Measurements from ENCODE around the gene LAMB4.
A peak's percentile ranks its signal among the peaks of the same experiment; 100 is the strongest.

LAMB4 gene

DNA sequence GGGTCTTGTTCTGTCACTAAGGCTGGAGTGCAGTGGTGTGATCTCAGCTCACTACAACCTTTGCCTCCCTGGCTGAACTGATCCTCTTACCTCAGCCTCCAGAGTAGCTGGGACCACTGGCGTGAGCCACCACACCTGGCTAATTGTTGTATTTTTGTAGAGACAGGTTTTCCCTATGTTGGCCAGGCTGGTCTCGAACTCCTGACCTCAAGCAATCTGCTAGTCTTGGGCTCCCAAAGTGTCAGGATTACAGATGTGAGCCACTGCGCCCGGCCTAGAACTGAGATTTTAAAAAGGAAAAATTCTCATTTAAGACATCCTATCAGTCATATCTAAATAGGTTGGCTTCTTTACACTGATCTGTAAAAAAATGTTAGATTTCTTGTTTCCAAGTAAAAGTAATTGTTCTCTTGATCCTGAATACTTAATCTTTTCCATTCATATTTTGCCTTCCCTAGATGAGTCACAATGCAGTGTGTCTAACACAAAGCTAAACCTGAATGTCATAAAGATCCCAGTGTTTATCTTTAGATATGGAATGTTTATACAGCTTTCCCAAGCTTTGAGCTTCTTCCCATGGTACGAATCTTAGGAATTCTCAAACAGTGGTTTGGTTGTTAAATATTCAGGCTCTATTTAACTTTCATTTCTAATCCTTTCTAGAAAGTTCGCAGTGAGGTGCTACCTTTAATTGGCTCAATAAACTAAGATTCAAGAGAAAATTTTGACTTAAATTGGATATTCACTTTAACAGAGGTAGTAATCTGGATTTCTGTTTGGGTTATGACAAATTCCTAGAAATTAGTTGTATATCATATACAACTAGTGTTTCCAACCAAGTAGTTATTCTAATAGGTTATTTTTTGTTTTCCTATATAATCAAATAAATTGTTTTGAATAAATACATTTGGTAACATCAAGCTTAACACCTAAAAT is 115.1 kb downstream of the LAMB4 start:
- peak; percentile 97 for DNase-seq

DNA sequence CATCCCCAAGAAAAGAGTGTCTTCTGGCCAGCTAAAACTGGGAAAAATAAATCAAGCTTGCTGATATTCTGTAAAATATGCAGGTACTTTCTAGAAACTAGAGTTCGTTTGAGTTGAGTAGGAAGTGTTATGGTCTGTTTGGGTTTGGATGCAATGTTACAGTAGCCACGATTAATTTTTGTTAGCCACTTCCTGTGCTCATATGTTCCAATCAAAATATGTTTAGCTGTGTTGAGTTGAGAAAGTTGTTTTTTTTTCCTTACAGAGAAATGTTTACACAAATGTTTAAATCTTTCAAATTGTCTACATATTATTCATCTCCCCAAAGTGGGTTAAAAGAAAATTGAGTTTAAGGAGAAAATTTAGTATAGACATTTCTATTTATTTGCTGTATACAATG is 115.9 kb downstream of the LAMB4 start:
- peak; percentile 79 for DNase-seq

DNA sequence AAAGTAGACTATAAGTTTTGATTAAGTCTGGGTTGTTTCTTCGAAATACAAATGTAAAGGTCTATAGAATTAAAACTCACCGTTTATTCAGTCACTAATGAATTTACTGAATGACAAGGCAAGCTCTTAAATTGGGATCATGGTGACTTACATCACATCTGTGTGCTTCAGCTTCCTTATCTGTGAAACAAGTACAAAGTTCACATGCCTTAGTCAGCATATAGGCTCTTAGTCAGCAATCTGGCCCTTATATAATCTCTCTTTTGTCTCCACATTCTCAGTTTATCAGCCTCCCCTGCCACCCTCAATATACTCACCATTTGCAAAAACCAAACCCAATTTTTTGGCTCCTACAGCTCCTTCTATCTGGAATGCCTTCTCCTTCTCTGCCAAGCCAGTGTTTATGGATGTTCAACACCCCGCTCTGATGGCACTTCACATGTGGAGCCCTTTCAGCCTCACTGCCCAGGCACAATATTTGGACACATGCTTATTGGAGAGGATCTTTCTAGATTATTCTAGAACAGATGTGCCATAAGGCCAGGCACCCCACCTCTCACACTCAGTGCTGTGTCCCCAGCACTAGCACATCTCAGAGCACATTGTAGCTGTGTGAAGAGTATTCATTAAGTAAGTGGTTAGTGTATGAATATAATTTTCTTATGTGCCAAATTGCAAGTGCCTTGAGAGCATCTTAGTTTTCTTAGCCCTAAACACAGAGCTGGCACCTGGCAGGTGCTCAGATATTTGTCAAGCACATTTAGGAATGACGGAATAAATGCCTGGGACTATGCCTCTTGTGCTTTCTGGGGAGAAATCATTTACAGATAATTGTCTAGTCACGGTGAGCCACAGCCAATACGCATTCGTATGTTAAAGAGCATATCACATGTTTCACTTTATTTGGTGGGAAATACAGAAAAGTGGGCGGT is 117.4 kb downstream of the LAMB4 start:
- DNase-seq: peak; percentile 44

DNA sequence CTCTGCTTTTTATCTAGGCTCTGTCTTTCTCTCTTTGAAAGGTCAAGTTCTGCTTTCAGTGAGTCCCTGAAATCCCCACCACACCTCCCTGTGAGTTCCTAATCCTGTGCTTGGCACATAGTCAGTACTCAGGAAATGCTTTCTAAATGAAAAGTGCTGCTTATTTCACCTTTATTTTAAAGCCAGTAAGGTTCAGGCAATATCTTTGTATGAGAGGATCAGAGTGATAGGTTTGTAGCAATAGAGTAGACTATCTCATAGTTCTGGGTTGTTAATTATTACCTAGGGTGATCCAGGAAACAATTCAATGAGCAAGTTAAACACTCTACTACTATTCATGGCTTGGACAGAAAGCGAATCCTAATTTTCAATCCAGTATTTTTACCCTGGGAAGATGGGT is 119.8 kb downstream of the LAMB4 start:
- DNase-seq: no peak

DNA sequence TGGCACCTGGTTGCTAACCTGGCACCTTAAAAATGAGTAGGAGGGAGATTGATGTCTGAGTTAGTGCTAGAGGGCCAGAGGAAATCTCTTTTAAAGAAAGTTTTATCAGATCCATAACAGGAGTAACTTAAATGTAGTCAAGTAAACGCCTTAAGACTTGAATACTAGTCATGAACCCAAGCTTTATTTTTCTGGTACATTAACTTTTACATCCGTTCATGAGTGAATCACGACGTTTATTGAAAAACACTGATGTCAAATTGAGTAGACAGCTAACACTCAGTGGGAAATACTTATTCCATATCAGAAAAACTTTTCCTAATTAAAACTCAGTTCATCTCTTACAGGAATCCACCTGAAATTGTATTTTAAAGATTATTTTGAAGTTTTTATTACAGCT is 120.3 kb downstream of the LAMB4 start:
- no peak for DNase-seq

DNA sequence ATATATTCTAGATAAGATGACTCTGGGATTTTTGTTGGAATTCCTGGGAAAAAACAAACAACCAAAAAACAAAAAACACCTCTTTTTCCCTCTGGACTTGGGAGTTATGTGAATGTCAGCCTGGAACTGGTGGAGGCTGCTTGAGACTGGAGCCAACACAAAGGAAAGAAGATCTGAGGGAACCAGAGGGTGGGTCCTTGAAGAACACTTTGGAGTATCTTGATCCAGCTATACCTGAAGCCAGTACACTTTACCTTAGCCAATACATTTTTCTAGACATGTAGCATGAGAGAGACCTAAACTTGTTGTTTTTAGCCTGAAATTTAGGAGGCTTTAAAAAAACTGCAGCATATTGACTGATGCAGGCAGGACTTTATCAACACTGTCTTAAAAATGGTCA is 121.3 kb downstream of the LAMB4 start:
- DNase-seq: no peak

DNA sequence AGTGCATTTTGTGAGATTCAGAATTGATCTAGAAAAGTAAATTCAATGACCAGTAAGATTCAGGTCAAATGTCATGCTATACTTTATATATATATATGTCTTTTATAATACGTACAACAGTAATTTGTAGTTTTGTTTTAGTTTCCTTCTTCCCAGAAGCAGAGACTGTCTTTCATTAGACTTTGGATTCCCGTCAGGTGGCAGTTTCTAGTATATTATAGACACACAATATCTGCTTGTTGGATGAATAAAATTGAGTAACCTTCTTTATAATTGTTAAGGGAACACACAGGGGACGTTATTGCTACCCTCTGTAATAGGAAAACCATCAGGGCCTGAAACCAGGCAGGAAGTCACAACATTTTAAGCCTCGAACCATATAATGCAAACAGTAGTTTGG is 121.9 kb downstream of the LAMB4 start:
- no peak for DNase-seq

DNA sequence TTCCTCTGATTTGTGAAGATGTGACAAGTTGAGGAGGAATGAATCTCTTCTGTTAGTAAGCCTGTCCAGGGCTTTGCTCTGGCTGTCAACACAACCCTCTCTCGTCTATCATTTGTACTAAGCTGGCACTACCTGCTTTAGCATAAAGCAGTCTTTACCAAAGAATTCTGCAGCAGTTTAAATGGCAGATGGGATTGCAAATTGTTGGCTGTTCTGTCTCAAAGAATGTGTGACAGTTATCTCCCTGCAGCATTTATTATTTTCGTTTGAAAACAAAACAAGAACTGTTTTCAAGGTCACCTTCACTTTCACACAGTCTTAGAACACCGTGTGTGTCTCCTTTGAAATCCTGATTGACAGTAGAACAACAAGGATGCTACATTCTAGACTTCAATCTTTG is 122.4 kb downstream of the LAMB4 start:
- no peak for DNase-seq

DNA sequence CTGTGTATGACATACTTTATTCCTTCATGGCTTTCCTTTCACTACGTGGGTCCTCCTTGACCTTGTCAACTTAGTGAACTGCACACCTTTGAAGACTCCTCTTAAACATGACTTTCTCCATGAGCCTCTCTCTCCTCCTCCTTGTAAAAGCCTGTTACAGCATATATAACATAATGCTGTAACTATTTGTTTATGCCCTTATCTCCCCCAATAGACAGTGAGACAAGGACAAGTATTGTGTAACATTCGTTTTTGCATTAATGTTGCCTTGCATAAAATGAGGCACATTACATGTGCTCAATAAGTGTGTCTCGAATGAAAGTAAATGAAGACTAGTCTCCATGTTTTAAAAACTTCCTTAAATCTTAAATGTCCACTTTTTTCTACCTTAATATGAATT is 122.9 kb downstream of the LAMB4 start:
- DNase-seq: no peak

DNA sequence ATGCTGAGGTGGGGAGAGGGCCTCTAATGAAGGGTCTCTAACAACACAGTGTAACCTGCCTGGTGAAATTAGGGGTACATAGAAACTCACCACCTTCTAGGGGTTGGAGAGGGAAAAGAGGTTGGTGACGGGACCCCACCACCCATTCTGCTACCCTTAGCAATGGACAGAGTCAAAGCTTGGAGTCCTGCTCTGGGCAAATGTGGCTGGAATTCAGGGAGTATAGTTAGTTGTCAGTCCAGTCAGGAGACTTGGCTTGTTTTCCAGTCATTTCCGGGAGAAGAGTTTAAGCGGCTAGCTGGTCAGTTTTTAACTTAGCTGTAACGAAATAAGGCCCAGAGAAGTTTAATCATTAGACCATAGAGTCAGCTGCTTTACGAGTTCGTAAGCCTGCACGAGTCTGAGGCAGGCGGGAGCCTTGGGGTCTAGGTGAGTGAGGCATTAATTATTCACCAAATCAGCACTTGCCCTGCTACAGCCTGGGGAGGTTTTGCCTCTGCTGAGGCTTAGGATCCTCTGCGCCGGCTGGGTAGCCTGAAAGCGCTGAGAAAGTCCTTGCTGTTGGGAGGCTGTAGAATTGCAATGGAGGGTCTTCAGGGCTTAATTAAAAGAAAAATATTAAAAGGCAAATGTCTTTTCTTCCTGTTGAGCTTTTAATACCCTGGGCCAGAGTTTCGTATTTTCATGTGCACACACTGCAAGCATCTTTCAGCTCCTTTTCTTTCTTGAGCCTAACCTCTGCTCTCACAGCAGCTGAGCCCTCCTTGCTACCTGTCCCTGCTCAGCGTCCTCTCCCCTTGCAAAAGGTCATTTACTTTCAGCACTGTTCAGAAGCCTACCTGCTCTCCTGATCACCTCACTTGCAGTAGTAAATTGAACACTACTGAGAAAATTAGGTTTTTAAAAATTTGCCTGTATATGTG is 125.7 kb downstream of the LAMB4 start:
- peak; percentile 8 for DNase-seq

DNA sequence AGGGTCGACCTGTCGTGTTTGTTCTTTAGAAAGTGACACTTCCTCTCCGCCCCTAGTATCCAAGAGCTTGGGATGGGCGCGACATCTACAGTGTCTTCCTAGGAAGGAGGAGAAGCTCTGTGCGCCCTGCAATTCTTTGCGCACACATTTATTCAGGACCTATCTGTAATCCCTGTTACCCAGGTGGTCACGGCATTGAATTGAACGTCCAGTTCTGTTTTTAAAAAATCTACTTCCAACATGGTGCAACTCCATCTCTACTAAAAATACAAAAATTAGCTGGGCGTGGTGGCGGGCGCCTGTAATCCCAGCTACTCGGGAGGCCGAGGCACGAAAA is 126.6 kb downstream of the LAMB4 start:
- no peak for DNase-seq

DNA sequence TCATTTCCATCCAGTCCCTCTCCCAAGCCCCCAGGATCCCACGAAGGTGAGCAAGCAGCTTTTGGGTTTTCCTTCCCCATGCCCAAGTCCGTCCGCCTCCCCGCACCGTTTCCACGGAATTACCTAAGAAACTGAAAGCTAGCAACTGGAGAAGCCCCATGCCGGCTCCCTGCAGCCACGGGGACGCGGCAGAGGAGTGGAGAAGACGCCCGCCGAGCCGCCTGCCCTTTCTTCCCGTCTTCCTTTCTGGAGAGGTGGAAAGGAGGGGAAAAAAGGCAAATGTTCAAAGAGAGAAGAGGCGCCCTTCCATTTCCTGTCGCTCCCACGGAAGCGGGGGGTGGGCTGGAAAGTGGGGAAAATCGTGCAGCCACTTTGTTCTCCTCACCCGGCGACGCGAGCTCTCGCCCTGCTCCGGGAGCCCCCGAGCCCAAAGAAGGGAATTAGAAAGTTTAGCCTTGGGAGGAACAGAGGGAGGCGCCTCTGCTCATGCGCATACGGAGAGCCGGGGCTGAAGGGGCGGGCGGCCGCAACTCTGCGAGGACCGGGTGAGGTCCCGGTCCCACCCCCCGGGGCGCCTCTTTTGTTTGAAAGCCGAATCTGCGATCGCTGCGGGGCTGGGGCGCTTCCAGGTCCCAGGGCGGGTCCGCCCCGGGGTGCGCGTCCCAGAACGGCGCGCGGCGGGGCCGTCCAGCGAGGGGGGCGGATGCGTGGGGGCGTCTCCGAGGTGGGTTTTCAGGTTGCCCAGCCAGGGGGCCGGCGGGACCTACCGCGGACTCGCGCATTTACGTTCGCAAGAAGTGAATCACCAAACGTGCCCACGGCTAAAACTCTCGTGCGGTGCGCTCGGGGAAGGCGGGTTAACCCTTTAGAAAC is 127.2 kb downstream of the LAMB4 start, which contains the start of gene LAMB1:
Gene LAMB1 (minus strand): TSS at position 436 of the 873 bp plus-strand sequence. CDS start 276 bp downstream, at position 160.
- DNase-seq: peak; percentile 84

DNA sequence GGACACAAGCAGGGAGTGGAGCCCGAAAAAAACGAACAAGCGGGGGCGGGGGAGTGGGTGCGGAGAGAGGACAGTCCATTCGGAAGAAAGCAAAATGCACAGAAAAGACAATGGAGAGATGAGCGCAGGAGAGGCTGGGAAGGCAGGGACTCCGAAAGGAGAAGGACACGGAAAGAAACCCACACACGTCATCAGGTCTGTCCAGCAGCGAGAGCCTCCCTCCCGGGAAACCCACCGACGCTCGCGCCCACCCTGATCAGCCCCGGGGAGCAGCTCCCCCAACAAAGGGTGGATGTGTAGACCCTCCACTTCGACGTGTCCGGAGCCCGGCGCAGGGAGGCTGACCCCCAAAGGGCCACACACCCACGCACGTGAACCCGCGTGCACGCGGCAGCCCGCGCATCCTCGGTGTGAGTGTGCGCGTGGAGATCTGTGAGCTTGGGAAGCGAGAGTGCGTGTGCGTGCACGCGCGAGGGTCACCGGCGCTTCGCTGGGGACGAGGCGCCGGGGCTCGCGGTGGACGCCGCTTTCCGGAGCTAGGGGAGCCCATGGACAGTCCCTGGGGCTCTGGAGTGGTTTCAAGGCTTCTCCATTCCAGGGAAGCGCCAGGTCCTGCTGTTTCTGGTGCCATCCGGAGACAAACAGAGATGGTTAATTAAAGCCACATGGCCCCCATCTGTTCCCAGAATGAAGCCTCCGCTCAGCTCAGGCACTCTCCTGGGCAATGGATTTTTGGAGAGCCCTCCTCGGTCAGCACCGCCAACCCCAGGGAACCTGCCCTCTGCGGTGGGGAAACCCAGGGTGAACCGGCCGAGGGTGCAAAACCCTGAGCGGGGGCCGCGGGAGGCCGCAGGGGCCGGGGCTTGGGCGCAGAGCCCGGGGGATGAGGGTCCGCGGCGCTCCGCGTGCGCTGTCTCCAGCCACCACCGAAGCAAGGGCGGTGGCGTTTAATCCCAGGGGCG is 128.1 kb downstream of the LAMB4 start:
- DNase-seq: peak; percentile 70

DNA sequence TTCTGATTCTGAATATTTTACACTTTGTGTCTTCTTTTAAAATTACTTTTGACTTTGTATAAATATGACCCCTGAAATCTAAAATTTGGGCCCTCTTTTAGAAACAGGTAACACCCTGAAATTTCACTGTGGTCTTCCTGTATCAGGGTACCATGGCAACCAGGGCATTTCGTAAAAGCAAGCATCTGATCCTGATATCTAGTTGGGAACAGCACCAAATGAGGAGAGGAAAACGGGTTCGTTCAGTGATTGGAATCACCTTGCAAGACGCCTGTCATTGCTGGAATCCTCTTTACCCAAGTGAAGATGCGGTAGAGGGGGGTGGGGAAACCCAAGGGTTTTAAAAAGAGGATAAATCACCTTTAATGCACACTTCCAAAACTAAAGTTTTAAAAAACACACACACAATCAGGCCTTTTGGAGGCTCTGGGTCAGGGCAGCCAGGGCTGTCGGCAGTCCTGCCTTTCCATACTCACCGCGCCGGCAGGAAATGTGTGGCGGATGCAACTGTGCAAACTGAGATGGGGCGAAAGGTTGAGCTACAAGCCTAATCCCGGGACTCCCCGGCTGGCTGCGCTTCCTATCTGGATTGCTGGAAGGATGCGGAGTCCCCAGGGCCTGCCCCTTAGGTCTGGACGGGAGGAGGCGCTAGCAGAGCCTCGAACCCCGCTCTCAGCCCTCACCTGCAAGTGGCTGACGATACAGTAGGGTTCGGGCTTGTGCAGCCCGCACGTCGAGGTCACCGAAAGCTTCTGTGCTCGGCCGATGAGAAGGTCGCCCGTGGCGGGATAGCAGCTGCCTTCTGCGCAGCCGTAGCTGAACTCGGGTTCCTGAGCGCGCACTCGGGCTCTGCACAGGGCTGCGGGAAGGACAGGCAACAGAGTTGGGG is 129.0 kb downstream of the LAMB4 start:
- DNase-seq: peak; percentile 54

DNA sequence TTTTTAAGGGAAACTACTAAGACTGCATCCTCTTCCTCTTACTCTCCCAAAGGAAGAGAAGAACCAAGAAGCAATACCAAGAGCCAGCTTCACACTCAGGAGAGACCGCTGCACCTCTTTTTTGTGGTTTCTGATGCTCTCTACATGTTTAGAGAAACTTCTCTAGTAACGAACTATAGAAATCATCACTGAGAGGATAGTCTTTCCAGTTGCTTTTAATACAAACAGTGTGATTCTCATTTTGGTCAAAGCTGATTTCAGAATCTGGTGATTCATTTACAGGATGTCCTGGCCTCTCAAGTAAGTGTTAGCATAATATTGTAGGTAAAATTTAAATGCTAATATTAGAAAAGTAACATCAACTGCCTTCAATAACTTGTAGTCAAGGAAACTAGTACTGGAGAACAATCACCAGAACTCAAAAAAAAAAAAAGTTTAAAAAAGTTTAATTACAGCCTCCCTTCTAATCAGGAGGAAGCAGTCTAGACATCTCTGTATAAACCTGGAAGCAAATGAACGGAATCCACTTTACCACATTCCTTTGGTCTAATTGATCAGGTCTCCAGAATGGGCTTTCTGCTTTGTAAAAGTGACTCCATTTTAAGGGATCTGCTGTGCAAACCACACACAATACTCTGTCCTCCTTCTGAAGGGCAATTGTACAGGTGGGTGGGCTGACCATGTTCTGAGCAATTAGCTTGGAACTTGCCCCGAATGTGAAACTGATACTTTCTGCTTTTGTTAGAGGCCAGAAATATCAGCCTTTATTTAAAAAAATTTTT is 130.2 kb downstream of the LAMB4 start:
- DNase-seq: peak; percentile 57

DNA sequence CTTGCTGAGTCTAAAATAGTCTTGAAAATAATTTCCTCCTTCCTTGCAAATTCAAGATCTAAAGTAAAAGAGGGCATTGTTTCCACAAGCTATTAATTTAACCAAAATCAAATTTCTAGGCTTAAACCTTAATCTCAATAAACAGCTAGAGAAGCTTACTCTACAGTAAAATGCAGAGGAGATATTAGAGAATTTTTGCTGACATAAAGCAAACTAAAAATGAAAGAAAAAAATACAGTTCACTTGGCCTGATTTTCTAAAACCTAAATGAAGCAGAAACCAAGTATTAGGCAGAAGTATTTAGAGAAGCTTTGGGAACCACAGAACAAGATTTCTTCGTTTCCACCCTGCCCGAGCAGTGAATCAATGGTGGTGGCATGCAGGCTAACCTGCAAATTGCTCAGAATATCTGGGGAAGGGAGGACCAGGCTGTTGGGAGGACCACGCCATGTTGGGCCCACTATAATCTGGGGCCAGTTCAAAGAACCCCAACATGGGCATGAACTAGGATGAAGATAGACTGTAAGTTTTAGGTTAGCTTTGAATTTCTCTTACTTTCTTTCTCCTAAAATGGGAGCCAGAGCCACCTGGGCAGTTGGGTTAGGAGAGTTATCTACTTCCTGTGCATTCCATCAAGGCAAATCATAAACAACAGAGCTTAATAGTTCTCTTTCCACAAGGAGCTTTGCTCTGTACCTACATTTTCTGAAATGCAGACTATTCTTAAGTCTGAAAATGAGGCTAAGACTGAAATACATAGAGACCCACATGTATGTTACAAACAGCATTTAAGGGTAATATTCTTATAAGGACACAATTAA is 131.3 kb downstream of the LAMB4 start:
- peak; percentile 22 for DNase-seq

DNA sequence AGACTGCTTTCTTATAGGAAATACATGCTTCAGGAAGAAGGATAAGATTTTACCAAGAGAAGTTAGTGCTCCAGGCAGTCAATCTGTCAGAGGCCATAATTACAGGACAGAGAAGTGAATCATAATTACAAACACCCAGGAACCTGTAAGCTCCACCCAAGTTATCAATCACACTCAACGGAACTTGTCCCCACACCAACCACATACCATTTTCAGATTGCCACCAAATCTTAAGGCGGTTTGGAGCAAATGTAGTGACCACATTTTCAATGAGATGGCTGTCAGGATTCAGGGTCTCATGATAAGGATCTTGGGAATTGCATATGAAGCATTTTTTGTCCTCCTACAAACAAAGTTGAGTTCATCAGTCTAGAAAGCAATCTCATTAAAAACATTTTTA is 132.0 kb downstream of the LAMB4 start:
- no peak for DNase-seq
